Transverse colon (tissue), 3 donors: Measurements from ENCODE around the gene ADAMTS3.

Source experiments
- POLR2A ChIP-seq: fragments of 450-650 bp; IDR thresholded peaks from one replicate; pipeline ENCODE4 v1.6.1; 2016; ENCODE audit warnings: antibody characterized with exemption, mild to moderate bottlenecking, moderate library complexity
- POLR2AphosphoS5 ChIP-seq, 3 donors: sonication (generic); formaldehyde crosslinking; IDR thresholded peaks; one replicate each; pipeline ENCODE4 v1.6.1; 2016; ENCODE audit warnings: antibody characterized with exemption in 3 of 3

GRCh38 chr4:72467633-72468032 lies 101.4 kb downstream of the ADAMTS3 start:
- TF ChIP-seq POLR2A (no peak), POLR2AphosphoS5 (IDR thresholded peaks at IDR 0.05) (no peak)
